ENCODE data around the gene GXYLT2.

DNA sequence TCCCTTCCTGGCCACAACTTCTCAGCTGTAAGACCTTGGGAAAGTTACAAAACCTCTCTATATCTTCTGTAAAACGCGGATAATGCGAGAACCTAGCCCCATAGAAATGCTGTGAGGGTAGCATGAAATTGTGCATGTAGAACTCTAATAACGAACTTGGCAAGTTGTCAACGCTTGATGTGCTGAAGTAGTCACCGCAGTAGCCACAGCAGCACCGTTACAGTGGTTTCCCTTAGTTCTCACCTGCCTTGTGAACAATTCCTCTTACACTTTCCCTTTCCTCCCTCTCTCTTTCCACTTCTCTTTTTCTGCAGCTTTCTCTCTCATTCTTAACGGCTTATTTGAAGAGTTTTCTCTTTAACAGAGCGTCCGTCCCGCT, 39.2 kb upstream of the GXYLT2 start:
- TF ChIP-seq POLR2A (IDR thresholded peaks at IDR 0.05): no peak
- TF ChIP-seq, protein P1, sequence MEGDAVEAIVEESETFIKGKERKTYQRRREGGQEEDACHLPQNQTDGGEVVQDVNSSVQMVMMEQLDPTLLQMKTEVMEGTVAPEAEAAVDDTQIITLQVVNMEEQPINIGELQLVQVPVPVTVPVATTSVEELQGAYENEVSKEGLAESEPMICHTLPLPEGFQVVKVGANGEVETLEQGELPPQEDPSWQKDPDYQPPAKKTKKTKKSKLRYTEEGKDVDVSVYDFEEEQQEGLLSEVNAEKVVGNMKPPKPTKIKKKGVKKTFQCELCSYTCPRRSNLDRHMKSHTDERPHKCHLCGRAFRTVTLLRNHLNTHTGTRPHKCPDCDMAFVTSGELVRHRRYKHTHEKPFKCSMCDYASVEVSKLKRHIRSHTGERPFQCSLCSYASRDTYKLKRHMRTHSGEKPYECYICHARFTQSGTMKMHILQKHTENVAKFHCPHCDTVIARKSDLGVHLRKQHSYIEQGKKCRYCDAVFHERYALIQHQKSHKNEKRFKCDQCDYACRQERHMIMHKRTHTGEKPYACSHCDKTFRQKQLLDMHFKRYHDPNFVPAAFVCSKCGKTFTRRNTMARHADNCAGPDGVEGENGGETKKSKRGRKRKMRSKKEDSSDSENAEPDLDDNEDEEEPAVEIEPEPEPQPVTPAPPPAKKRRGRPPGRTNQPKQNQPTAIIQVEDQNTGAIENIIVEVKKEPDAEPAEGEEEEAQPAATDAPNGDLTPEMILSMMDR (IDR thresholded peaks at IDR 0.05): no peak
